ENCODE results near the gene VPS8.

DNA sequence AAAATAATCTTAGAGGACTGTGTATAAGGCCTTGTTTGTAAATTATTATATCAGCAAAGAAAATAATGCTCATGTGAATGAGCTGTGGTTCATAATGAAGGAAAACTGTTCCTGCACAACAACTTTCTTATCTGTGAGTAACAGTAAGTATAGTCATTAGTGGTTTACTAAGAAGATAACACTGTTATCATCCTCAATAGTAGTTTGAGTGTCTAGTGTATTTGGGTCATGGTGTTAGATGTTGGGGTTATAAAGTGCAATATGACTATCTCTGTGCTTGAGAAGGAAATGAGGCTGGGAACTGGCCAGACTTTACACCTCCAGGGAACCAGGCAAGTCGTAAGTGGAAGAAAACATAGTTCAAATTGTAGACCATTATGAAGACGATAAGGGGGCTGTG, 15.6 kb downstream of the VPS8 start:
- TF ChIP-seq, protein P1, sequence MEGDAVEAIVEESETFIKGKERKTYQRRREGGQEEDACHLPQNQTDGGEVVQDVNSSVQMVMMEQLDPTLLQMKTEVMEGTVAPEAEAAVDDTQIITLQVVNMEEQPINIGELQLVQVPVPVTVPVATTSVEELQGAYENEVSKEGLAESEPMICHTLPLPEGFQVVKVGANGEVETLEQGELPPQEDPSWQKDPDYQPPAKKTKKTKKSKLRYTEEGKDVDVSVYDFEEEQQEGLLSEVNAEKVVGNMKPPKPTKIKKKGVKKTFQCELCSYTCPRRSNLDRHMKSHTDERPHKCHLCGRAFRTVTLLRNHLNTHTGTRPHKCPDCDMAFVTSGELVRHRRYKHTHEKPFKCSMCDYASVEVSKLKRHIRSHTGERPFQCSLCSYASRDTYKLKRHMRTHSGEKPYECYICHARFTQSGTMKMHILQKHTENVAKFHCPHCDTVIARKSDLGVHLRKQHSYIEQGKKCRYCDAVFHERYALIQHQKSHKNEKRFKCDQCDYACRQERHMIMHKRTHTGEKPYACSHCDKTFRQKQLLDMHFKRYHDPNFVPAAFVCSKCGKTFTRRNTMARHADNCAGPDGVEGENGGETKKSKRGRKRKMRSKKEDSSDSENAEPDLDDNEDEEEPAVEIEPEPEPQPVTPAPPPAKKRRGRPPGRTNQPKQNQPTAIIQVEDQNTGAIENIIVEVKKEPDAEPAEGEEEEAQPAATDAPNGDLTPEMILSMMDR (IDR thresholded peaks at IDR 0.05; ENCODE audit: low read length), result no peak
- TF ChIP-seq EZH2 (IDR thresholded peaks at IDR 0.05; ENCODE audit: borderline replicate concordance, low read length), result no peak

Data from OCI-LY1 (cell line).